GM12873 (cell line): ENCODE results near the gene STX2.

ENCODE experiments used
- TF ChIP-seq, protein P1 (sequence below): IDR thresholded peaks from 2 replicates; pipeline ENCODE4 v1.5.1; 2012; ENCODE audit warnings: low read depth, mild to moderate bottlenecking, moderate library complexity, low read length, control low read depth; ENCODE audit not compliant: insufficient read depth; ENCODE audit errors: missing control alignments

The STX2 gene

DNA sequence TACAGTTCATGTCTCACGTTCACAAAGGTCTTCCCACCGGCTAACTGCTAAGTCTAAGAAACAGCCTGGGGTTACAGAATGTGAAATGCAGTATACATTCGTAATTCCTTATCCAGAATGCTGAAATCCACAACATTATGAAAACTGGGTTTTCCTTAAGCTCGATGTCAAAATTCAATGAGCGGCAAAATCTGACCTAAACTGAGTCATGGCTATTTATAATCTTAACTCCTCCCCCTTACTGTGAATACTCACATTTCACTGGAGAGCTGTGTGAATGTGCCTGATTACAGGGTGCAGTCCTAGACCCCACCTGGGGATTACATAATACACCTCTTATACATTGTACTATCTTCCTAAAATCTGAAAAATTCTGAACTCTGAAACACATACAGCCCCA, 35.3 kb downstream of the STX2 start:
- TF ChIP-seq, protein P1, sequence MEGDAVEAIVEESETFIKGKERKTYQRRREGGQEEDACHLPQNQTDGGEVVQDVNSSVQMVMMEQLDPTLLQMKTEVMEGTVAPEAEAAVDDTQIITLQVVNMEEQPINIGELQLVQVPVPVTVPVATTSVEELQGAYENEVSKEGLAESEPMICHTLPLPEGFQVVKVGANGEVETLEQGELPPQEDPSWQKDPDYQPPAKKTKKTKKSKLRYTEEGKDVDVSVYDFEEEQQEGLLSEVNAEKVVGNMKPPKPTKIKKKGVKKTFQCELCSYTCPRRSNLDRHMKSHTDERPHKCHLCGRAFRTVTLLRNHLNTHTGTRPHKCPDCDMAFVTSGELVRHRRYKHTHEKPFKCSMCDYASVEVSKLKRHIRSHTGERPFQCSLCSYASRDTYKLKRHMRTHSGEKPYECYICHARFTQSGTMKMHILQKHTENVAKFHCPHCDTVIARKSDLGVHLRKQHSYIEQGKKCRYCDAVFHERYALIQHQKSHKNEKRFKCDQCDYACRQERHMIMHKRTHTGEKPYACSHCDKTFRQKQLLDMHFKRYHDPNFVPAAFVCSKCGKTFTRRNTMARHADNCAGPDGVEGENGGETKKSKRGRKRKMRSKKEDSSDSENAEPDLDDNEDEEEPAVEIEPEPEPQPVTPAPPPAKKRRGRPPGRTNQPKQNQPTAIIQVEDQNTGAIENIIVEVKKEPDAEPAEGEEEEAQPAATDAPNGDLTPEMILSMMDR, result no peak

DNA sequence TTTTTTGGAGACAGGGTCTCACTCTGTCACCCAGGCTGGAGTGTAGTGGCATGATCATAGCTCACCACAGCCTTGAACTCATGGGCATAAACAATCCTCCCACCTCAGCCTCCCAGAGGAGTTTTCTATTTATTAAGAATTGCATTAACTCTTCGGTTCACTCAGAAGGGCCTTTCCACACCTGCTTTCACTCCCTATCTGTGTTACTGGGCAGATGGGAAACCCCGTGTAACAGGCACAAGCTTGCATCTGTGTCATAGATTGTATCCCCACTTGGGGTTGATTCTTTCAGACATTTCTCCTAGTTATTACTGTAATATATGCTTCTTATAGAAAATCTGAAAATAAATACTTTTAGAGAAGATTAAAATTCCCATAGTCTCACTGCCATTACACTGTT, 38.7 kb downstream of the STX2 start:
- TF ChIP-seq, protein P1, result no peak

DNA sequence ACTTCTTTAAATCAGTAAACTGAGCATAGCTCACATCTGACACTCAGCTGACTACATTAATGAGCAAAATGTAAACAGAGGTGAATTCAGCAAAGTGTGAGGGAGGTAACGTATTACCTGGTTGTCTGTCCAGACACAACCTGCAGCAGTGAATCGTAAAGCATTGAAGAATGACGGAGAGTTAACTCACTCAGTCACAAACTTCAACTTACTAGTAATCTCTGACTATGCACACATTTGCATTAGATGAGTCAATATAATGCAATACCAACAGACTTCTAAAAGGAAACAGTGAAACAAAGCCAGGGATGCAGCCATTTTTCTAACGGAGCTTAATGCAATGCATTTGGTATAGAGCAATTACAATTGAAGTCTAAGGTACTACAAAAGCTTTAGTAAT, 40.0 kb downstream of the STX2 start:
- TF ChIP-seq, protein P1, result no peak

DNA sequence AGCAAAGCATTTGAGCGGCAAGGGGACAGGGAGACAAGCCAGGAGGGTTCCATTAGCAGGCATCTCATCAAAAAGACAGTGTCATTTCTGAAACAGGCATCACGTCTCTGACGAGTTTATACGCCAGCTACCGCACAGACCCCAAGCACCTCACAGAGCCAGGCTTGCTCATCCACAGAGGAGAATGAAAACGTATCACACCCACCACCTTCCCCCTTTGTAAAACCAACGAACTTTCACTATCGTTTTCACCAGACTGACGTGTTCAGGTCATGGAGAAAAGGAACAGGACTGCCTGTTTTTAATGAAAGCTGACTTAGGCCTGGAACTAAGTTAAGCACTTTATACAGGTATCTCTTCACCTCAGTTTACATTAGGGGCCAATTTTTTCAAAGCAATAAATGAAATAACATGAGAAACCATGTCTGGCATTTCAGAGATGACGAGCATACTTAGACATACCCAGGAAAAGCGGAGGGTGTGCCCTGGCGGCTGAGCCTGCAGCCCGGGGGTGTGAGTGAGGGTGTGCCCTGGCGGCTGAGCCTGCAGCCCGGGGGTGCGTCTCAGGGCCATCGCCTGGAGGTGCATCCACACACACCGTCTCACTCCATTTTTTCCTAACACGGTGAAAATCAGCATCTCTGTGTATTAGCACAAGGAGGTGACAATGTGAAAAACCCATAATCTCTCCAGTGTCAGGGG, 41.9 kb downstream of the STX2 start:
- TF ChIP-seq, protein P1, result no peak

DNA sequence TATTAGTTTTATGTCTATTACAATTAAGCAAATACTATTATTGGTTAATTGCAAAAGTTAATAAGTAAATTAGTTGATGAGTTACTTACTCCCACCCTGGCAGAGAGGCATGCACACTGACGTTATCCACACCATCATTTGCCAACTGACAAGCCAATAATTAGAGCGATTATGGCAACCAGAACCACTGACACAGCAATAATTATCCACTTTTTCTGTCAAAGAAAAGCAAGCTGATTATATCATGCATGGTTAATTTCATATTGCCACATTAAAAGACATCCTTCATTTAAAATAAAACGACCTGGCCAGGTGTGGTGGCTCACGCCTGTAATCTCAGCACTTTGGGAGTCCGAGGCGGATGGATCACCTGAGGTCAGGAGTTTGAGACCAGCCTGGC, 43.1 kb downstream of the STX2 start:
- TF ChIP-seq, protein P1, result no peak

DNA sequence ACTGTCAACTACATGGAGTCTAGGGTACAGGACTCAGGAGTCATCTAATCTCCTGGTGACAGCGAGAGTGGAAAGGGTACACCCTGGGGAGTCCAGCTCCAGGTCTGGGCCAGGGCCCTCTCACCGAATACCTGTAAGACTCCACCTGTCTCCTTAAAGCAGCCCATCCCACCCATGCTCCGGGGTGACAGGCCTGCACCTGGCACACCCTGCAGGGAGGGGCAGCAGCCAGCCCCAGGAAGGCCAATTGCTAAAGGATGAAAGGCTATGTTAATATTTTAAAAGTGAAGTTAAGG, 45.5 kb downstream of the STX2 start:
- TF ChIP-seq, protein P1, result no peak

DNA sequence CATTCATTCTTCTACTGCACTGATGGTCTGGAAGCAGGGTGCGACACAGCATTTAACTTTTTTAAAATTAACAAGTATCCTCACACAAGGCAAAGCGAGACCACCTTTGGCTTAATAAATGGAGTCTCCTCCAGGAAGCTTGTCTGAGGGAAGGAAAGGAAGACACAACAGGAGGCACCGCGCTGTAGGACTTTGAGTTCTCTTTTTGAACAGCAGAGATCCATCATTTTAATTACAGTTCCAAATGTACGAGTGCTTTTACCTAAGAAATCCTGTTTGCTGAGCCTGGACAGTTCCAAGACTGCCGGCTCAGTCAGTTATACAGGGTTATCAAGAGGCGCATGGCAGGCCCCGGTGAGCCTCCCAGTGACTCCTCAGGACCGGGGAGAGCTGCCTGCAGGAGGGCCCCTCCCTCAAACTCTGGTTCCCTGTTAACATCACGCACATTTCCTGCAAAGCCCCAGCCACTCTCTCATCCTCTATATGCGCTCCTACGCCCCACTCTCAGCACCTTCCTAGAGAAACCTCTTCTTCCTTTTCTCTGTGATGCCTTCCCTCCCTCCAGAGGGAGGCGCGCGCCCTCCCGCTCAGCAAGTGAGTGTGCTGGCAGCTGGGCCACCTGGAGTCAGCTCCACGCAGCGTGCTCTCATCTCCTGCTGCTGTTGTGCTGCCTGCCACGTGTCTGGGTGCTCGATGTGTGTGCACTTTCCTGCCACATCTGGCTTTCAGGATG, 46.1 kb downstream of the STX2 start:
- TF ChIP-seq, protein P1, result no peak
